Gastrocnemius medialis (tissue), 4 donors: ENCODE measurements around the gene RFX5. TPM values are rescaled to one million over a fixed set of nuclear protein-coding genes. Genes with fewer than 3 reads are reported as not detected.

Source experiments
- ATAC-seq, 2 donors: fragments of 150-250 bp; one replicate each; pipeline ENCODE4 v1.9.1; 2016
- DNase-seq, 2 donors: peaks; one replicate each; pipeline ENCODE4 v3.0.0-alpha.2; 2019
- H3K27ac ChIP-seq, 4 donors: fragments of 200-600 bp; sonication (generic); 1 replicate in 1 of 4; 2 replicates in 3 of 4; pipeline ENCODE4 v1.5.1; 2016 to 2018; ENCODE audit warnings: mild to moderate bottlenecking in 2 of 4, moderate library complexity in 1 of 4
- H3K27me3 ChIP-seq, 3 donors: fragments of 200-600 bp; sonication (generic) in 2 of 3; 1 replicate in 1 of 3; 2 replicates in 2 of 3; pipeline versions ENCODE4 v1.5.1 to v1.6.0; 2016 to 2019; ENCODE audit warnings: mild to moderate bottlenecking in 1 of 3, moderate library complexity in 1 of 3
- H3K36me3 ChIP-seq, 2 donors: fragments of 200-600 bp; sonication (generic) in 1 of 2; one replicate each; pipeline ENCODE4 v1.5.1; 2017 to 2018
- H3K4me1 ChIP-seq, 2 donors: fragments of 200-600 bp; sonication (generic) in 1 of 2; one replicate each; pipeline ENCODE4 v1.5.1; 2016 to 2017; ENCODE audit warnings: mild to moderate bottlenecking in 2 of 2
- H3K4me3 ChIP-seq, 4 donors: fragments of 200-600 bp; sonication (generic) in 3 of 4; 1 replicate in 1 of 4; 2 replicates in 3 of 4; pipeline ENCODE4 v1.5.1; 2016 to 2019; ENCODE audit warnings: mild to moderate bottlenecking in 2 of 4
- H3K9me3 ChIP-seq, 3 donors: fragments of 200-600 bp; sonication (generic) in 2 of 3; 1 replicate in 1 of 3; 2 replicates in 2 of 3; pipeline ENCODE4 v1.5.1; 2016 to 2019
- CTCF ChIP-seq, 5 experiments: fragments of 450-650 bp in 3 of 5; fragments of 200-600 bp in 2 of 5; sonication (generic) in 2 of 5; IDR thresholded peaks in 4 of 5; conservative IDR thresholded peaks in 1 of 5; 1 replicate in 4 of 5; 2 replicates in 1 of 5; pipeline ENCODE4 v1.5.1; 2016 to 2019; ENCODE audit warnings: antibody characterized with exemption in 5 of 5, mild to moderate bottlenecking in 3 of 5, moderate library complexity in 3 of 5
- POLR2A ChIP-seq, 2 donors: fragments of 450-650 bp; IDR thresholded peaks; one replicate each; pipeline ENCODE4 v1.6.1; 2017; ENCODE audit warnings: antibody characterized with exemption in 2 of 2, mild to moderate bottlenecking in 2 of 2, moderate library complexity in 2 of 2
- in situ Hi-C, 4 donors: fragments of 200-750 bp; cut with MboI; loops; one replicate each; pipeline versions ENCODE4 v1.15.0 to v1.8.0; 2017; ENCODE audit warnings: low sequenced_read_pairs in 4 of 4
- intact Hi-C: fragments of 100-400 bp; cut with DNase I; formaldehyde crosslinking; loops from one replicate; pipeline ENCODE4 v1.15.1; 2023; ENCODE audit warnings: low total_unique reads
- total RNA-seq, 4 donors: library from RNA; depleted of rRNA; stranded (reverse); fragments of >200 nt; gene quantifications; one replicate each; pipeline versions ENCODE4 v1.1.0 to v1.2.3, GENCODE V29; 2016

The RFX5 gene
- total RNA-seq, 4 donors from 2014 or later = 11.4 to 24.0 (median 20.6) TPM

- in situ Hi-C loops (no loop called here), intact Hi-C loops (loop anchor here (5.0 kb wide), 1 partner anchor 520 kb away; the partner anchor contains the start of gene RORC)
- H3K27ac ChIP-seq = peak overlapping the region; percentile 91 to 95 (median 93)
- peaks cover 0 to 36% of the 10 kb centered on the region in 2 donors for H3K36me3 ChIP-seq
- no peaks in the 10 kb centered on the region for H3K27me3 ChIP-seq
- no peaks in the 10 kb centered on the region for H3K9me3 ChIP-seq
- DNase-seq = no peak
- H3K4me1 ChIP-seq = peaks cover 55 to 69% of the 10 kb centered on the region in 2 donors
- H3K4me3 ChIP-seq = peak overlapping the region in 1 of 4 donors; percentile 8
- ATAC-seq = no peak
- no peak for TF ChIP-seq CTCF (IDR thresholded peaks at IDR 0.05 in 4 of 5, conservative IDR thresholded peaks at IDR 0.05 in 1 of 5)
- no peak for TF ChIP-seq POLR2A (IDR thresholded peaks at IDR 0.05)
These were observed 34.6 kb downstream of the RFX5 start for GRCh38 chr1:151312411-151312810.

- H3K4me1 ChIP-seq = peaks cover 55 to 69% of the 10 kb centered on the region in 2 donors
- in situ Hi-C loops (no loop called here), intact Hi-C loops (loop anchor here (1.0 to 5.0 kb wide), 3 partner anchors 16 to 521 kb away; partner anchors contain the start of genes PI4KB and RORC)
- H3K4me3 ChIP-seq = peak overlapping the region in 2 of 4 donors; percentile 8
- TF ChIP-seq CTCF (IDR thresholded peaks at IDR 0.05 in 4 of 5, conservative IDR thresholded peaks at IDR 0.05 in 1 of 5) = no peak
- TF ChIP-seq POLR2A (IDR thresholded peaks at IDR 0.05) = peak; percentile 15 to 16
- H3K36me3 ChIP-seq = peaks cover 0 to 39% of the 10 kb centered on the region in 2 donors
- H3K9me3 ChIP-seq = no peaks in the 10 kb centered on the region
- ATAC-seq (peak; percentile 95 to 98), DNase-seq (peak; percentile 95 to 98)
- no peaks in the 10 kb centered on the region for H3K27me3 ChIP-seq
- H3K27ac ChIP-seq = peak overlapping the region; percentile 91 to 95 (median 93)
These were observed 35.3 kb downstream of the RFX5 start for GRCh38 chr1:151311589-151312331.

GRCh38 chr1:151311011-151311410, 36.0 kb downstream of the RFX5 start:
- ATAC-seq = peak in 1 of 2 donors; percentile 9
- intact Hi-C loops = loop anchor here (1.0 to 5.0 kb wide), 3 partner anchors 16 to 521 kb away; partner anchors contain the start of genes PI4KB and RORC
- no peak for TF ChIP-seq CTCF (IDR thresholded peaks at IDR 0.05 in 4 of 5, conservative IDR thresholded peaks at IDR 0.05 in 1 of 5)
- no peak for TF ChIP-seq POLR2A (IDR thresholded peaks at IDR 0.05)
- H3K4me3 ChIP-seq = peak overlapping the region in 2 of 4 donors; percentile 2 to 8
- H3K9me3 ChIP-seq = no peaks in the 10 kb centered on the region
- peak overlapping the region; percentile 91 to 95 (median 93) for H3K27ac ChIP-seq
- H3K27me3 ChIP-seq = no peaks in the 10 kb centered on the region
- H3K4me1 ChIP-seq = peaks cover 55 to 69% of the 10 kb centered on the region in 2 donors
- peaks cover 0 to 39% of the 10 kb centered on the region in 2 donors for H3K36me3 ChIP-seq
- in situ Hi-C loops = no loop called here
- peak in 1 of 2 donors; percentile 30 for DNase-seq

- H3K27me3 ChIP-seq = no peaks in the 10 kb centered on the region
- H3K36me3 ChIP-seq = peaks cover 0 to 41% of the 10 kb centered on the region in 2 donors
- in situ Hi-C loops = loop anchor here in 1 of 4 donors (10.0 kb wide), 1 partner anchor 85 kb away; the partner anchor contains the start of gene PSMB4
- H3K4me1 ChIP-seq = peaks cover 55 to 60% of the 10 kb centered on the region in 2 donors
- peak in 1 of 2 donors; percentile 30 for ATAC-seq
- TF ChIP-seq CTCF (IDR thresholded peaks at IDR 0.05 in 4 of 5, conservative IDR thresholded peaks at IDR 0.05 in 1 of 5) = no peak
- no peak for TF ChIP-seq POLR2A (IDR thresholded peaks at IDR 0.05)
- H3K4me3 ChIP-seq = no peak overlapping the region
- no peaks in the 10 kb centered on the region for H3K9me3 ChIP-seq
- peak in 1 of 2 donors; percentile 69 for DNase-seq
- intact Hi-C loops = loop anchor here (5.0 kb wide), 2 partner anchors 92 to 522 kb away; partner anchors contain the start of gene RORC
- peak overlapping the region; percentile 91 to 95 (median 93) for H3K27ac ChIP-seq
These were observed 37.2 kb downstream of the RFX5 start for GRCh38 chr1:151309811-151310323.
